Mucosa of gallbladder (tissue), 1 donor: ENCODE measurements around the gene GABBR2. TPM values are rescaled to one million over a fixed set of nuclear protein-coding genes. Genes with fewer than 3 reads are reported as not detected.
A peak's percentile ranks its signal among the peaks of the same experiment; 100 is the strongest.

Source experiments
- DNase-seq: peaks from one replicate; pipeline ENCODE4 v3.0.0-alpha.2; 2020; ENCODE audit warnings: low spot score
- total RNA-seq: library from RNA; stranded (reverse); gene quantifications from one replicate; pipeline ENCODE4 v1.2.1, GENCODE V29; 2021
- donor health status: DM: no; HTN: no; CAD: no.

Gene GABBR2
- total RNA-seq, 1 donor from 2014 or later: 0.29 TPM

DNA sequence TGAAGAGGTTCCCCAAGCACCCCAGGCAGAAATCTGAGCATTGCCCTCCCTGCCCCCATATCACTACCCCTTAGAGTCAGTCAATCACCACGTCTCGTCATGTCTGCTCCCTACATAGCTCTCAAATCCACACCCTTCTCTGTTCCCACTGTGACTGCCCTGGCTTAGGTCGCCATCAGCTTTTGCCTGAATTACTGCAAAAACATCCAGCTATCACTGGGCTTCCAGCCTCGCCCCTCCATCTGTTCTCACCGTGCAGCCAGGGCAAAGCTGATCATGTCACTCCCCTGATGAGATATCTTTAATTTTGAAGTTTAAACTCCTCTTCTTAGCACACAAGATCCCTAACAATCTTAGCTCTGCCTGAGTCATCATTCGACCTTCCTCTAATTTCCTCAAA, 363.7 kb downstream of the GABBR2 start:
- no peak for DNase-seq

- no peak for DNase-seq
These were observed 364.2 kb downstream of the GABBR2 start for GRCh38 chr9:98344581-98344980.

GRCh38 chr9:98342820-98343210, 365.9 kb downstream of the GABBR2 start:
- no peak for DNase-seq

DNA sequence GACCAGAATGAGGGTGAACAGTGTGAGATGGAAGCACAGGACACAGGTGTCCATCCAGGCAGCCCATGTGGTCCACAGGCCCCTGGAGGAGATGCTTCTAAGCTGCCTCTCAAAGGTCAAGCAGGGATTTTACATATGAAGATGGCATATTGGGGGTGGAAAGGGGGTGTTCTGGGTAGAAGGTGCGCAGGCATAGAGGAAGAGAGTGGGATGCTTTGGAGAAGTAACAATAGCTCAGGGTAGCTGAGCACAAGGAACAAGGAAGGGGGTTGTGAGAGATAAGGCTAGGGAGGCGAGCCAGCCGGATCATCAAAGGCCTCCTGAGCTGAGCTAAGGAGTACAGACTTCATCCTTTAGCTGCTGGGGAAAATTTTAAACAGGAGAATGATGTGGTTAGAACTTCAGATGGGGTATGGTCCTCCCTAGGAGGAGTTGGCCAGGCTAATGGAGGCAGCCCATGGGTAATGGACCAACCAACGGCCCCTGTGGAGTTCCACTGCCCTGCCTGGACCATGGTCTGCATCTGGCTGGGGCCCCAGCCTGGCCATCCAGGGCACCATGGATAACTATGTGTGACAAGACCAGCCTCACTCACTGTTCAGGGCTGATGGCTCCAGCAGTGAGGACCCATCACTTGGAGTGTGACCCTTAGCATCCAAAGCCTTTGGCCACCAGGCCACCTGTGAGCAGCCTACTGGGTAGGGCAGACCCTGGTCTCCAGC, 366.5 kb downstream of the GABBR2 start:
- no peak for DNase-seq

DNA sequence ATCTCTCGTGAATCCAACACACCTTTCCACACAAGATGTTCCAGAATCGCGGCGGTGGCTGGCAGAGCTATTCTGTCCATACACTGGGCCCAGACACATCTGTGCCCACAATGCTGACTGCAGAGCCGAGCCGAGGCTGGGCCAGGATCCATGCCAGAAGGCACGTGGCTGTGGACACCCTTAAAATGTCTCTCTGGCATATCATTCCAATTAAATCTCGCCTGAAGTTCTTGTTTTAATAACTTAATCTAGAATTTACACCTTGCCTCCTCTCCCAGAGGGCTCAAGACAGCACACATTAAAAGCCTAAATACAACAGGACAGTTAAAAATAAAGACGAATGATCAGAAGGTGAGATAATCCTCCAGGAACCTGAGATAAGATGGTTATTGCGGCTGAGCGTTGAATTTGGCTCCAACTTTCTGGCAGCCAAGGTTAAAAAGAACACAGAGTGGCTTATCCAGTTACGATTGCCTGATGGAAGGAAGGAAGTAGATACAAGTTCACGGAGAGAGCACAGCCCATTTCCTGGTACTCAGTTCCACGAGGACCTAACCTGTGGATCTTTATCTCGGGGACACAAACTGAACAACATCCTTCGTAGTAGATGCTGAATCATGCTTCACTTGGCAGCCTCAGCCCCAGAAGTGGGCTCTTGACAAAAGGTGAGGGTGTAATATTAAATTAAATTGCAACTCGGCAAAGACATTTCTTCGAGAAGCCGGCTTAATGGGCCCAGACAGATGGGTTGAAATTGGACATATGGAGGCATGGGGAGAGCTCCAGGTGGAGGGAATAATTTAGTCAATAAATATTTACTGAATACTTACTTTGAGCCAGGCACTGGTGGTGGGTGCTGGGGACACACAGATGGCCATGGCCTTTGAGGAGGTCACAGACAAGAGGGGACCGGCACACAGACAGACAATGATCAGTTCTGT, 367.3 kb downstream of the GABBR2 start:
- no peak for DNase-seq

DNA sequence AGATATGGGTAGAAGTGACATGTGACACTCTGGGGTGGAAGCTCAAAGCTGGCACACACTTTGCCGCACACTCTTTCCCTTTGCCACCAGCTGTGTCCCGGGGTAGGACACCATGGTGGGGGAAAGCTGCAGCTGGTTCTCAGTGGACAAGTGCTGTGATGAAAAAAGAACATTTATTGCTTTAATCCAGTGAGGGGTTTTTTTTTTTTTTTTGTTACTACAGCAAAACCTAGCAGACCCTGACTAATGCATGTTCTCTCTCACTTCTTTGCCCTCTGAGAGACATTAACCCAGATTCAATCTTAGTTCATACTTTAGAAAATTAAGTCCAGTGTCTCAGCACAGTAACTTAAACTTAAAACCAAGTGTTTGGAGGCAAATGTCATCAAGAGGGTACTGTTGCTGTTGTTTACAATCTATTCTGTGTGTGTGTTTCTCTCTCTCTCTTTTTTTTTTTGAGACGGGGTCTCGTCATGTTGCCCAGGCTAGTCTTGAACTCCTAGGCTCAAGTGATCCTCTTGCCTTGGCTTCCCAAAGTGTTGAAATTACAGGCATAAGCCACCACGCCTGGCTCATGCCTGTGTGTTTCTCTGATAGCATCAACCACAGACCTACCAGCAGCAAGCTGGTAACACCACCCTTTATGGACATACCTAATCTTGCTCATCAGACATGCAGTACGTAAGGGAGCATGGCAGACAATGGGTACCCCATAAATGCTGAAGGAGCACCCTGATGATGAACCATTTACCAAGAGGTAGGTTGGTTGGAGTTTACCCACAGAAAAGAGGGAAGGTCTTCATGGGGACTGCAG, 368.5 kb downstream of the GABBR2 start:
- DNase-seq: no peak

- DNase-seq: no peak
These were observed 373.1 kb downstream of the GABBR2 start for GRCh38 chr9:98335661-98336060.

DNA sequence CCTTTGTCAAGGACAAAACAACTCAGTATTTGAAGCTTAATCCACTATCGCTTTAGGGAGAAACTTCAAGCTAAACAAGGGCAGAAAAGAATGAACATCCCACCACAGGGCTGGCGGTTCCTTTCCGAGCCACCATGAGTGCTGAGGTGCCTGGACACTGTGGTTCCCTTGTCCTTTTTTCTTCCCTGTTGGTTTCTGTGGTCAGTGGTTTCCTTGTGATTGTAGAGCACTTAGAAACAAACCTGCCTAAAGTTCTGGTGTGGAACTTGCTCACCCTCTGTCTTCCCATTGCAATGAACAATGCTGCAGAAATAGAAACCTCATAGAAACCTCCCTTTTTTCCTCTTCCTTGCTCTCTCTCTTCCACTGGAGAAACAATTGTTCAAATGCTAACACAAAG, 373.9 kb downstream of the GABBR2 start:
- DNase-seq: no peak

GRCh38 chr9:98333703-98334582, 374.8 kb downstream of the GABBR2 start:
- DNase-seq: peak; percentile 63

DNA sequence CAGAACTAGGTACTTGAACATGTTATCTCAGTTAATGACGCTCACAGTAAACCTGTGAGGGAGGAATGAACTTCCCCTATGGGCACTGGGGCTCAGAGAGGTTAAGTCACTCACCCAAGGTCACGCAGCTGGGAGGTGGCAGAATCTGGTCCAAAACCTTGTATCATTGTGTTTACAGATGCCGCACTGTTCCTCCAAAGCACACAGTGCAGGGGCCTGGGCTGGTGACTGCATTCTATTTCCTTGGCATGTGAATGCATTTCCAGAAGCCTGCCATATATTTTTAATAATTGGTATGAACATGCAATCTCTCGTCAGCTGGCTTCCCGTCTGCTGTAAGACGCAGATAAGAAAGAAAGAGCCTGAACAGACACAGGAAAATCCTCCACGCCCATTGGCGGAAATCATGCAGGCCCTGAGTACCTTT, 376.3 kb downstream of the GABBR2 start:
- DNase-seq: no peak

DNA sequence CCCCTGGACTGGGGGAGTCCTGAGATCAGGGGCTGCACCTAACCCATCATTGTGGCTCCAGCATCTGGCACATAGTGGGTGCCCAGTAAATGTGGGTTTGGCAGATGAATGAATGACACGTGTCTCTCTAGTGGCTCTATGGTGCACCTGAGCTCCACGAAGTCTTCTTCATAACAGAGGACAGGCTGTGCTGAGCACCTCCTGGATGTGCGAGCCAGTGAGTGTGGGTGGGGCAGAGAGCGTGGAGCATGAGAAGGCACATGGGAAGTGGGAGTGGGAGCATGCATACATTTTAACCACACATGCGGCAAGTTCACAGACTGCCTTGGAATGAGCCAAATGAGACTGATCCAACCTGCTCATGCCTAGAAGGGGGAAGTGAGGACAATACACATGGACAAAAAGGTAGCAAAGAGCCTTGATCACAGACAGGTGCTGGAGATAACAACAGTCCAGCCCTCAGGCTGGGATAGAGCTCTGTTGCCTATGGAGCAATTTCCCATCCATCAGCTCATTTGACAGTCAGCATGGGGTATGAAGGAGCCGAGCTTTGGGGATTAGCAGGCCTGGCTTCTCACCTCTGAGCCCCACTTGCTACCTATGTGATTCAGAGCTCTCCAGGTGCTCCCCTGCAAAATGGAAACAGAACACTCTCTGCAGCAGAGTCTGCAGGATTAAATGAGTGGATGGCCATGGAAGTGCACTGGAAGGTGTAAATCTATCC, 377.0 kb downstream of the GABBR2 start:
- no peak for DNase-seq

GRCh38 chr9:98330831-98331230, 377.9 kb downstream of the GABBR2 start:
- no peak for DNase-seq

GRCh38 chr9:98329904-98330303, 378.8 kb downstream of the GABBR2 start:
- DNase-seq: peak; percentile 67

DNA sequence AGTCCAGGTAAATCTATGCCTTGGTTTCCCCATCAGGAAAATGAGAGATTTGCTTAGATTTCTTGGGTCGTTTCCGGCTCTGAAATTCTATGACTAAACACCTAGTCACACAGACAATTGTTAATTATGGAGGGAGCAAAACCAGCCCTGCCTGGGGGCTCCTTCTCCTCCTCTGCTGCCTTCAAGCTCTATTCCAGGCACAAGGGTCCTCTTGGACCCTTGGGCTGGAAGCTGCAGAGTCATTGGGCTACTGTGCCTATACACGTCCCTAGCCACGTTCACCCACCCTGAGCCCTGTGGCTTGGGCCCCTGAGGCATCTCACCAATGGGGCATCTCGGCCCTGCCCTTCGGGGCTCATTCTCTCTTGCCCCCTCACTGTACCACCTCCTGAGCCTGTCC, 379.5 kb downstream of the GABBR2 start:
- DNase-seq: no peak

GRCh38 chr9:98328770-98329169, 380.0 kb downstream of the GABBR2 start:
- DNase-seq: no peak

DNA sequence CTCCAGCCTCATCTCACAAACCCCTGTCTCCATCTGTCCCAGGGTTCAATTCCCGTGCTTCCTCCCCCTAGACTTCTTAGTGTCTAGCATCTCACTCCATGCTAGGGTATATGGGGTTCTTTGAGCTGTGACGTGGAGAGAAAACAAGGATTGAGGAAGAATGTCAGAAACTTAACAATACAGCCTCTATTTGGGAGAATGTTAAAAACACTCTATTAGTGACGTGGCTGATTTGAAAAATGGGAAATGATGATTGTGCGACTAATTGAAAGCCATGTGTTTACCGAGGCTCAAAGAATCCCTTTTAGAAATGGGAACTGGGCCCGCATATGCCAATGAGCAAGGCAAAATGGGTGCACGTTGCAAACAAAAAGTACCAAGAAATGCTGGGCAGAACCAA, 380.6 kb downstream of the GABBR2 start:
- DNase-seq: no peak

DNA sequence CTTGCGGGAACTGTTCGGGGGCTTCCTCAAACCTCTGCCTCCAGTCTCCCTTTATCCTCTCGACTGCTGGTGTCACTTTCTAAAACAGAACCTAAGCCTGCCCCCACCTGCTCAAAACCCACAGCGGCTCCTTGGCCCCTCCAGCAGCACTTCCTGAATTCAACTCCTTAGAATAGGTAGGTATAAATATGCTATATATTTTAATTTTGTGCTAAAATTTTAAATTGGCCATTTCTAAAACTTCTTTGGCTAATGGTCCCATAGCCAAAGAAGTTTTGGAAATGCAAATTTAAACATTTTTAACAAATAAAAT, 381.5 kb downstream of the GABBR2 start:
- no peak for DNase-seq

DNA sequence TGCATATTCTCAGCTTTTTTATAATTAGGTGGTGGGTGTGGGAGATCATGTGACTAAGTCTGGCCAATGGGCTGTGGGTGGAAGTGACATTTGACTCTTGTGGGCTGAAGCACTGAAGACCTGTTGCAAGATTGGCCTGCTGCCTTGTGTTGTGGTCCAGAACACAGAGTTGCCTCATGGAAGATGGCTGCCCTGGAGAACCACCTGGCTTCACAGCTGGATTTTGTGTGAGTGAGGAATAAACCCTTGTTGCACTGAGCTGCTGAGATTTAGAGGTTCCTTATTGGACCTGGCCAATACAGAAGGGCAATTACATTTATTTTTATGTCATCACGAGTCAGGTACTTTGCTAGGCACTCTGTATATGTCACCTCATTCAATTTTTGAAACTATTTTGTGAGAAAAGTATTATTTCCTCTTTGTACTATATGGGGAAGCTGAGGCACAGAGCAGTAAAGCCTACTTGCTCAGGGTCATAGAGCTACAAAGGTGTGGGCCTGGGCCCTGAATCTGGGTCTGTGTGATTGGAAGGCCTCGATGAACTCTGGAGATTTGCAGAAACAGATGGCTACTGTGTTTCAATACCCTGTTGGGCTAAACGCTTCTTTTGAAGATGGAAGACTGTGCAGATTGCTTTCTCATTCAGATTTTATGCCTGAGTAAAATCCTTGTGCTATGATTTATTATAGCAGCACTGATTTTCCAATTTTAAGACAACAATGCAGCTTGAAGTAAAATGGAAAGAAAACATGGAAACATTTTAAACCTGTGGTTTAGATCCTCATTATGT, 382.1 kb downstream of the GABBR2 start:
- no peak for DNase-seq

DNA sequence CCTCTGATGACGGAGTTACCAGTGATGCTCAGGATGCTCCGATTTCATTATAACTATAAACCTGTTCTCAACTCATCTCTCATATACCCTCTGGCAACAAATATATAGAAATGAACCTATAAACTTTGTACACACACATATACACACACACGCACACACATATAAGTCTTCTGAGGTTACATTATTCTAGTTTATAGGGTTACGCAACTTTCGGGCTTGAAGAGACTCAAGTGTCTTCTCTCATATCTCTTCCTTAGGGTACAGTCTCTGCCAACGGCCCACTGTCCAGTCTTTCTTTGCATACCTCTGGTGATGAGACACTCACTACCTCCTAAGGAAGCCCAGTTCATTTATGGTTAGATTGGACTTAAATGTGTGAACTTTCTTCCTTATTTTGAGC, 383.9 kb downstream of the GABBR2 start:
- DNase-seq: no peak

- no peak for DNase-seq
These were observed 385.0 kb downstream of the GABBR2 start for GRCh38 chr9:98323831-98324135.
